ENCODE results near the gene PRKCE. TPM values are rescaled to one million over a fixed set of nuclear protein-coding genes. Genes with fewer than 3 reads are reported as not detected.

PRKCE gene
- total RNA-seq, 1 experiment from 2014 or later: 17.7 TPM

- CTCF ChIA-PET: no interaction called here
- no peak for DNase-seq
- H3K4me1 Mint-ChIP-seq (ENCODE audit: low read depth, unreplicated experiment): no peaks in the 10 kb centered on the region
- no peaks in the 10 kb centered on the region for H3K36me3 Mint-ChIP-seq (ENCODE audit: insufficient read depth, unreplicated experiment)
- no peak overlapping the region for H3K4me3 Mint-ChIP-seq (ENCODE audit: low read depth, unreplicated experiment)
- no peaks in the 10 kb centered on the region for H3K9me3 Mint-ChIP-seq (ENCODE audit: low read depth, unreplicated experiment)
- no peak for TF ChIP-seq CTCF (IDR thresholded peaks at IDR 0.05; ENCODE audit: unreplicated experiment)
- H3K27ac Mint-ChIP-seq (ENCODE audit: unreplicated experiment): no peak overlapping the region
- no TSS peak for BruUV-seq (replicated peaks)
- intact Hi-C loops (cut with micrococcal nuclease; ENCODE audit: unreplicated experiment): no loop called here
- no peaks in the 10 kb centered on the region for H3K27me3 Mint-ChIP-seq (ENCODE audit: unreplicated experiment)
Measured at GRCh38 chr2:46053564-46053963, 402.1 kb downstream of the PRKCE start.

DNA sequence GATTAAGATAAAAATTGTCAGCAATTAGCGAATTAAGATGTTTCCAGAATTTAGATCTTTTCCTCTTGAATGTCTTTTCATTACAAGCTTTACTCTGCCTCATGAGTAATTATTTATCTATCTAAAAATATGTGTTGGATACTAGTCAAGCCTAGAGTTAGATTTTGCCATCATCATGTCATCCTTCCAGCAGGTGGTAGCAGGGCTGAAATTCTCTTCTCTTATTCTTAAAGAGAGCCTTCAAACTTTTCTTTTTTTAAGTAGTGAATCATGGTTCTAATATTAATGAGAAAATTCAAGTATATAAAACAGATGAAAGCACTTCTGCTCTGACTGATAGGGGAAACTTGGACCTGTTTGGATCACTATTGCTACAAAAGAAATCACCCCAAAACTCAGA lies 405.1 kb downstream of the PRKCE start:
- DNase-seq: no peak
- H3K27ac Mint-ChIP-seq (ENCODE audit: unreplicated experiment): no peak overlapping the region
- H3K4me1 Mint-ChIP-seq (ENCODE audit: low read depth, unreplicated experiment): no peaks in the 10 kb centered on the region
- H3K4me3 Mint-ChIP-seq (ENCODE audit: low read depth, unreplicated experiment): no peak overlapping the region
- CTCF ChIA-PET: interaction anchor here (0.7 kb wide), 2 partner anchors 13 to 134 kb away, joined by 3 read pairs; no protein-coding TSS in a partner anchor
- no peaks in the 10 kb centered on the region for H3K27me3 Mint-ChIP-seq (ENCODE audit: unreplicated experiment)
- TF ChIP-seq CTCF (IDR thresholded peaks at IDR 0.05; ENCODE audit: unreplicated experiment): no peak
- intact Hi-C loops (cut with micrococcal nuclease; ENCODE audit: unreplicated experiment): no loop called here
- BruUV-seq (replicated peaks): no TSS peak
- H3K9me3 Mint-ChIP-seq (ENCODE audit: low read depth, unreplicated experiment): no peaks in the 10 kb centered on the region
- H3K36me3 Mint-ChIP-seq (ENCODE audit: insufficient read depth, unreplicated experiment): no peaks in the 10 kb centered on the region

GRCh38 chr2:46058140-46058539 lies 406.7 kb downstream of the PRKCE start:
- Mint-ChIP-seq H3K4me1 (ENCODE audit: low read depth, unreplicated experiment) (no peaks in the 10 kb centered on the region), H3K4me3 (ENCODE audit: low read depth, unreplicated experiment) (no peak overlapping the region), H3K36me3 (ENCODE audit: insufficient read depth, unreplicated experiment) (no peaks in the 10 kb centered on the region), H3K9me3 (ENCODE audit: low read depth, unreplicated experiment) (no peaks in the 10 kb centered on the region), H3K27me3 (ENCODE audit: unreplicated experiment) (no peaks in the 10 kb centered on the region), H3K27ac (ENCODE audit: unreplicated experiment) (no peak overlapping the region)
- CTCF ChIA-PET: no interaction called here
- no peak for DNase-seq
- TF ChIP-seq CTCF (IDR thresholded peaks at IDR 0.05; ENCODE audit: unreplicated experiment): no peak
- no TSS peak for BruUV-seq (replicated peaks)
- intact Hi-C loops (cut with micrococcal nuclease; ENCODE audit: unreplicated experiment): no loop called here

GRCh38 chr2:46062637-46063412 lies 411.4 kb downstream of the PRKCE start:
- intact Hi-C loops (cut with micrococcal nuclease; ENCODE audit: unreplicated experiment): loop anchor here (2.0 to 10.0 kb wide), 3 partner anchors 102 to 302 kb away; partner anchors contain the start of gene EPAS1
- DNase-seq: peak; percentile 77
- Mint-ChIP-seq H3K27ac (ENCODE audit: unreplicated experiment) (no peak overlapping the region), H3K27me3 (ENCODE audit: unreplicated experiment) (no peaks in the 10 kb centered on the region), H3K9me3 (ENCODE audit: low read depth, unreplicated experiment) (no peaks in the 10 kb centered on the region), H3K36me3 (ENCODE audit: insufficient read depth, unreplicated experiment) (peaks cover 6% of the 10 kb centered on the region), H3K4me3 (ENCODE audit: low read depth, unreplicated experiment) (no peak overlapping the region), H3K4me1 (ENCODE audit: low read depth, unreplicated experiment) (peaks cover 16% of the 10 kb centered on the region)
- TF ChIP-seq CTCF (IDR thresholded peaks at IDR 0.05; ENCODE audit: unreplicated experiment): peak; percentile 70
- BruUV-seq (replicated peaks): no TSS peak
- CTCF ChIA-PET: interaction anchor here (0.7 to 1.9 kb wide), 15 partner anchors 10 to 398 kb away, joined by 3 to 14 read pairs (median 5); no protein-coding TSS in a partner anchor

Data from Calu3 (cell line).